ENCODE measurements around the gene ZBTB26. TPM values are rescaled to one million over a fixed set of nuclear protein-coding genes. Genes with fewer than 3 reads are reported as not detected.
"Not testable (repeated sequence)": the region's sequence is repeated elsewhere in the genome, so short reads cannot be mapped to it uniquely, and the experiment has no call there.

ZBTB26 gene
- total RNA-seq, 1 donor from 2014 or later: 2.0 TPM

- ATAC-seq: no peak
Measured at GRCh38 chr9:122923947-122924346, 7.4 kb downstream of the ZBTB26 start.

GRCh38 chr9:122922713-122923112 lies 8.6 kb downstream of the ZBTB26 start:
- ATAC-seq: no peak

- ATAC-seq: no peak
Measured at GRCh38 chr9:122918310-122918709, 13.0 kb downstream of the ZBTB26 start.

- ATAC-seq: peak; percentile 91
Measured at GRCh38 chr9:122912964-122913673, 18.2 kb downstream of the ZBTB26 start, which contains the start of gene ZBTB6. Gene ZBTB6, minus strand, starts transcription at chr9:122913323. Its CDS starts 1,251 bp downstream, at chr9:122912072.

- no peak for ATAC-seq
Measured at GRCh38 chr9:122912671-122912963, 18.7 kb downstream of the ZBTB26 start.

GRCh38 chr9:122906122-122906521 lies 25.2 kb downstream of the ZBTB26 start:
- not testable (repeated sequence) for ATAC-seq

GRCh38 chr9:122904823-122905710 lies 26.2 kb downstream of the ZBTB26 start, which contains the start of gene RC3H2:
Gene RC3H2, minus strand, starts transcription at chr9:122905359. Its CDS starts 7,850 bp downstream, at chr9:122897509.
- ATAC-seq: peak; percentile 99

GRCh38 chr9:122904466-122904822 lies 26.9 kb downstream of the ZBTB26 start:
- ATAC-seq: peak; percentile 8

- ATAC-seq: no peak
Measured at GRCh38 chr9:122900791-122901190, 30.5 kb downstream of the ZBTB26 start.

- no peak for ATAC-seq
Measured at GRCh38 chr9:122897969-122898368, 33.3 kb downstream of the ZBTB26 start.

- ATAC-seq: no peak
Measured at GRCh38 chr9:122888480-122888879, 42.8 kb downstream of the ZBTB26 start.

- no peak for ATAC-seq
Measured at GRCh38 chr9:122883125-122883524, 48.2 kb downstream of the ZBTB26 start.

GRCh38 chr9:122879443-122879842 lies 51.9 kb downstream of the ZBTB26 start:
- no peak for ATAC-seq

GRCh38 chr9:122875523-122875922 lies 55.8 kb downstream of the ZBTB26 start:
- no peak for ATAC-seq

GRCh38 chr9:122867276-122867675 lies 64.0 kb downstream of the ZBTB26 start:
- not testable (repeated sequence) for ATAC-seq

GRCh38 chr9:122866079-122866478 lies 65.2 kb downstream of the ZBTB26 start:
- ATAC-seq: no peak

Other genes with a start within 250 kb of the ZBTB26 start
- gene OR1L4, start 207.5 kb downstream of the ZBTB26 start, total RNA-seq: not detected
- not detected for gene OR1L6, start 189.2 kb downstream of the ZBTB26 start, total RNA-seq
- gene OR5C1, start 142.6 kb downstream of the ZBTB26 start, total RNA-seq: not detected
- not detected for gene OR1K1, start 131.4 kb downstream of the ZBTB26 start, total RNA-seq
- 8.6 TPM for gene PDCL, start 102.9 kb downstream of the ZBTB26 start, total RNA-seq
- 31.3 TPM for gene RC3H2, start 26.2 kb downstream of the ZBTB26 start, total RNA-seq
- gene ZBTB6, start 18.2 kb downstream of the ZBTB26 start, total RNA-seq: 4.1 TPM
- gene RABGAP1, start 9.5 kb upstream of the ZBTB26 start, total RNA-seq: 39.6 TPM
- 0.76 TPM for gene GPR21, start 102.2 kb upstream of the ZBTB26 start, total RNA-seq